HS-27A (cell line): ENCODE data around the gene PEX11B.

ENCODE experiments used
- DNase-seq: peaks from one replicate; pipeline ENCODE4 v3.0.0-alpha.2; 2012; ENCODE audit warnings: low read depth, missing footprints

PEX11B gene

DNA sequence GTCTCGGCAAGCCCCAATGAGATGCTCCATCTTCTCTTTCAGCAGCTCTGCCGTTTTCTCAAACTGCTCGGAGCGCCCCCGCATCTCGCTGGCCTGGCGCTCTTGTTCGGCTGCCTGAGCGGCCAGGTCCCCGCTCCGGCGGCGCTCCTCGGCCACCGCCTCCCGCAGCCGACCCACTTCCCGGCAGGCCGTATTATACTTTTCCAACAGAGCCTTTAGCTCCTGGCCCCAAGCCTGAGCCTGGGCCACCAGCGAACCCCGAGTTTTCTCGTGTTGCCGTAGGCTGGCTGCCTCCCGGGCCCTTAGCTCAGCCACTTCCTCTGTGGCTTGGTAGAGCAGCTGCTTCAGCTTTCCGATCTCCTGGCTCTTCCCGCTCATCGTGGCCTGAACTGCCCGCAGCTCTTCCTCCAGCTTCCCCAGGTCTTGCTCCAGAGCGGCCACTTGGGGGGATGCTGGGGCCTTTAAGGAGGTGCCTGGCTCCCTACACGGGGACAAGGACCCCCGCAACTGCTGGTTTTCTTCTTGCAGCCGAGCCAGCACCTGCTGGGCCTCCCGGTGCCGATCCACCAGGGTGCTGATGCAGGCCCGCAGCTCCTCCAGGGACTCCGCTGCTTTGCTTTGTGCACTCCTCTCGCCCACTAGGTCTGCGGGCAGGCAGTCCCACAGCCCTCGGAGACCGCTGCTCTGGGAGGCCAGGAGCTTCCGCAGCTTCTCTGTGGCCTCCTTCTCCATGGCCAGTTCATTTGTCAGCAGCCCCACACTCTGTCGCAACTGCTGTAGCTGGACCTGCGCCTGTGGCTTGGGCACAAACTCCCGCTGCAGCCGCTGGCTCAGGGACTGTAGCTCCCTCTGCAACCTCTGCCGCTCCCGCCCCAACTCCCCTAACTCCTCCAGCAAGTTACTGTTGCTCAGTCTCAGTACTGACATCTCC lies 46.3 kb downstream of the PEX11B start:
- no peak for DNase-seq

DNA sequence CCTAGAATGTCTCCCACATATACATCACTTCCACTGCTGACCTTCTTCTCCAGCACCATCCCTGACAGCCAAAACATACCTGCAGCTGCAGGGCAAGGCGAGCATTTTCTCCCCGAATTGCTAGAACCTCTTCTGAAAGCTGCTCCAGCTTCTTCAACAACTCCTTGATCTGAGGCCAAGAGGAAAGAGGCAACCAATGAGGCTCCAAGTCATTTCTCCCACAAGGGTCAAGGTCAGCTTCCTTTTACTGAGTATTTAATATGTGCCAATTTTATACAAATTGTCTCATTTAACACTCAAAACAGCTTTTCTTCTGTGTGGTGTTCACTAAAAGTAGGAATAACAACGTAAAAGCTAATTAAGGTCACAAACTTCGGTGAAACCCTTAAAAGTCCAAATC lies 50.3 kb downstream of the PEX11B start:
- DNase-seq: no peak

DNA sequence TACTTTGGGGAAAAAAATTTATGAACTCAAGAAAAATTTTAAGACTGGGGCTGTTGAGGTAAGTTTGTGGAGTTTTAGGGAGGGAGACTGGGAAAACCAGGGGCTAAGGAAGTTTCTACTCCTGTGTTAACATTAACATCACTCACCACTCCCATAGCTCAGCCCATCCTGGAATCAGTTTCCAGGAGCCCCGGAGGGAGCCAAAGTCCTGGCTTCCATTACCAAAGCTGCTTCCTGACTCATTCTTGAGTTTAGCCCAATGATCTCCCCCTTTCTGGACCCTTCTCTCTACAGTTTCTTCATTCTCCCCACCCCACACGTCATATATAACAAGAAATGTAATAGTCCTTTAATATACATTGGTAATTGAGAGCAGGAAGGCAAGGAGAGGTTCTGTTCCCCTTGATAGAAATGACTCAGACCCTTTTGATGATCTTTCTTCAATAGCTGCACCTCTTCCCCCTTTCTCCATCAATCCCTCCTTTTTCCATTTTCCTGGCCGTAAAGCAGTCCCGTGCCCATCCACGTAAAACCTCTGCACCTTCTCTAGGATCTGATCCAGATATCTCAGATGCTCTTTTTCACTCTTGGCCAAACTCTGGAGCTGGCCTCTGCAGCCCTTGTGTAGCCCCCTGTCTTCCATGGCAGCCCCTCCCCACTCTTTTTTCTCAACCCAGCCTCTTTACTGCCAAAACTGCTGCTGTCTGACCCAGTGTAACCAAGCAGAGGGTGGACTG lies 55.1 kb downstream of the PEX11B start:
- no peak for DNase-seq
